Karpas-422 (cell line): ENCODE results near the gene TRPM3. TPM values are rescaled to one million over a fixed set of nuclear protein-coding genes. Genes with fewer than 3 reads are reported as not detected.

Source experiments
- DNase-seq: peaks from one replicate; pipeline ENCODE4 v3.0.0-alpha.2; 2015
- H2AFZ ChIP-seq: fragments of 200-600 bp; sonication (generic); 2 replicates; pipeline ENCODE4 v1.6.1; 2014; ENCODE audit warnings: antibody characterized with exemption, low read length, mixed read lengths
- H3K27ac ChIP-seq: fragments of 200-600 bp; sonication (generic); 2 replicates; pipeline ENCODE4 v1.5.1; 2014; ENCODE audit warnings: mild to moderate bottlenecking, low read length, moderate library complexity
- H3K27me3 ChIP-seq: fragments of 200-600 bp; sonication (generic); 2 replicates; pipeline ENCODE4 v1.6.1; 2014; ENCODE audit warnings: low read length, mixed read lengths
- H3K36me3 ChIP-seq: fragments of 200-600 bp; sonication (generic); 2 replicates; pipeline ENCODE4 v1.6.1; 2014; ENCODE audit warnings: low read length, mixed read lengths; ENCODE audit not compliant: insufficient read depth
- H3K4me1 ChIP-seq: fragments of 200-600 bp; sonication (generic); 2 replicates; pipeline ENCODE4 v1.6.1; 2014; ENCODE audit warnings: mild to moderate bottlenecking, low read length, mixed read lengths
- H3K4me2 ChIP-seq: fragments of 200-600 bp; sonication (generic); 2 replicates; pipeline ENCODE4 v1.6.1; 2014; ENCODE audit warnings: low read length, low read depth, mild to moderate bottlenecking; ENCODE audit not compliant: poor library complexity, severe bottlenecking
- H3K4me3 ChIP-seq: fragments of 200-600 bp; sonication (generic); 2 replicates; pipeline ENCODE4 v1.5.1; 2014; ENCODE audit warnings: mild to moderate bottlenecking, antibody characterized with exemption, low read length, mixed read lengths
- H3K79me2 ChIP-seq: fragments of 200-600 bp; sonication (generic); 2 replicates; pipeline ENCODE4 v1.6.1; 2014; ENCODE audit warnings: mild to moderate bottlenecking, low read length, mixed read lengths
- H3K9ac ChIP-seq: fragments of 200-600 bp; sonication (generic); 2 replicates; pipeline ENCODE4 v1.6.0; 2014; ENCODE audit warnings: low read length
- H3K9me2 ChIP-seq: fragments of 200-600 bp; sonication (generic), shearing (Covaris generic); replicated peaks from 2 replicates; pipeline ENCODE4 v1.6.0; 2014; ENCODE audit warnings: mild to moderate bottlenecking, low read length, moderate library complexity; ENCODE audit not compliant: insufficient read depth
- H3K9me3 ChIP-seq: fragments of 300-700, 200-600 bp; sonication (generic); 2 replicates; pipeline ENCODE4 v1.6.1; 2014; ENCODE audit warnings: low read length, mixed read lengths
- H4K20me1 ChIP-seq: fragments of 200-600 bp; sonication (generic); 2 replicates; pipeline ENCODE4 v1.6.1; 2014; ENCODE audit warnings: mild to moderate bottlenecking, antibody characterized with exemption, low read length, low read depth; ENCODE audit not compliant: insufficient read depth
- total RNA-seq: library from RNA; depleted of rRNA; stranded (reverse); fragments of >200 nt; shearing (Covaris generic); gene quantifications from 2 replicates; pipeline ENCODE4 v1.2.3, GENCODE V29; 2014; ENCODE audit warnings: low replicate concordance

Gene TRPM3
- total RNA-seq, 1 experiment from 2014 or later, result not detected

DNA sequence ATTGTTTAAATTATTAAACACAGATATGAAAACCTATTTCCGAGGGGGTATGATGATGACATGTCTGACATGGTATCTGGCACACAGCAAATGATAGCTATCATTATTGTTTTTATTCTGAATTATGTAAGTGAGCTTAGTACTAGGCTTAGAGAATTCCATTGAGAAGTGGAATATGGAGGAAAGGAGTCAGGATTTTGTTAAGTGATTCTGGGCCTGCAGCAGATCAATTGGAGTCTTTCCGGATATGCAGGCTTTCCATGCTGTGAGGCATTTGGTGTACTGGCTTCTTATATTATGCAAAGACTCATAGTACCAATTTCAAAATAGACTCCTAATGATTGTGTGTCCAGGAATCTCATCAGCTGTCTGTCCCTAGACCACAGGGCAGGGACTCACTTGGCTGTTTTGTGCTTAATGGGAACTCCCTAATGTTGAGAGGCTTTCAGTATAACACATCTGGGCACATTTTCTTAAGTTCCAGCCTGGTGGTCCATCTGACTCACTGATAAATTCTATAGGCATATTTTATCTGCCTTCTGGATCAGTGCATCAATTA, 527.0 kb downstream of the TRPM3 start:
- H2AFZ ChIP-seq, result no peak overlapping the region
- no peaks in the 10 kb centered on the region for H3K9me2 ChIP-seq
- no peaks in the 10 kb centered on the region for H3K36me3 ChIP-seq
- H3K27ac ChIP-seq, result no peak overlapping the region
- H3K4me1 ChIP-seq, result no peaks in the 10 kb centered on the region
- no peak for DNase-seq
- H3K79me2 ChIP-seq, result no peaks in the 10 kb centered on the region
- H4K20me1 ChIP-seq, result no peaks in the 10 kb centered on the region
- no peaks in the 10 kb centered on the region for H3K9me3 ChIP-seq
- no peak overlapping the region for H3K4me3 ChIP-seq
- H3K4me2 ChIP-seq, result no peak overlapping the region
- no peak overlapping the region for H3K9ac ChIP-seq
- H3K27me3 ChIP-seq, result no peaks in the 10 kb centered on the region

GRCh38 chr9:70593241-70593640, 528.2 kb downstream of the TRPM3 start:
- no peaks in the 10 kb centered on the region for H3K79me2 ChIP-seq
- H3K27ac ChIP-seq, result no peak overlapping the region
- H3K4me3 ChIP-seq, result no peak overlapping the region
- H3K4me2 ChIP-seq, result no peak overlapping the region
- H3K4me1 ChIP-seq, result no peaks in the 10 kb centered on the region
- no peaks in the 10 kb centered on the region for H3K9me2 ChIP-seq
- H2AFZ ChIP-seq, result no peak overlapping the region
- H3K27me3 ChIP-seq, result no peaks in the 10 kb centered on the region
- no peaks in the 10 kb centered on the region for H3K36me3 ChIP-seq
- no peaks in the 10 kb centered on the region for H3K9me3 ChIP-seq
- no peak for DNase-seq
- no peak overlapping the region for H3K9ac ChIP-seq
- H4K20me1 ChIP-seq, result no peaks in the 10 kb centered on the region

DNA sequence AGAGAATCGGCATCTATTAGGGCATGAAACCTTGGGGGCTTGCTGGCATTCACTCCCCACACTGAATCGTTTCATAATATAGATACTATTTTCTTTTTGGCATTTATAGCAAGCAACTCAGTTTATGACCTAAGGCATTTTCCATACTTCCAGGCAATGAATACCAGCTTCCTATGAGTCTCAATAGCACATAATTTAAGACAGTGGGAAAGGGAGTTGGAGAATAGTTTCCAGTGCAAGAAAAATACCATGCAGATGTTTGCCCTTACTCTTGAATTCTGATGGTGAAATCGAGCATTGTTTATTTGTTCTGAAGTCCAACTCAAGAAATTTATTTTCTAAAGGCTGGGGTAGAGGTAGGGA, 531.1 kb downstream of the TRPM3 start:
- no peak overlapping the region for H2AFZ ChIP-seq
- H3K4me3 ChIP-seq, result no peak overlapping the region
- H3K79me2 ChIP-seq, result no peaks in the 10 kb centered on the region
- DNase-seq, result no peak
- no peaks in the 10 kb centered on the region for H3K36me3 ChIP-seq
- no peak overlapping the region for H3K9ac ChIP-seq
- H3K9me3 ChIP-seq, result no peaks in the 10 kb centered on the region
- no peaks in the 10 kb centered on the region for H4K20me1 ChIP-seq
- no peaks in the 10 kb centered on the region for H3K4me1 ChIP-seq
- no peak overlapping the region for H3K4me2 ChIP-seq
- H3K9me2 ChIP-seq, result no peaks in the 10 kb centered on the region
- H3K27ac ChIP-seq, result no peak overlapping the region
- 0 out of 2 replicates have a peak, but pooled peaks cover 3% of the 10 kb centered on the region for H3K27me3 ChIP-seq

DNA sequence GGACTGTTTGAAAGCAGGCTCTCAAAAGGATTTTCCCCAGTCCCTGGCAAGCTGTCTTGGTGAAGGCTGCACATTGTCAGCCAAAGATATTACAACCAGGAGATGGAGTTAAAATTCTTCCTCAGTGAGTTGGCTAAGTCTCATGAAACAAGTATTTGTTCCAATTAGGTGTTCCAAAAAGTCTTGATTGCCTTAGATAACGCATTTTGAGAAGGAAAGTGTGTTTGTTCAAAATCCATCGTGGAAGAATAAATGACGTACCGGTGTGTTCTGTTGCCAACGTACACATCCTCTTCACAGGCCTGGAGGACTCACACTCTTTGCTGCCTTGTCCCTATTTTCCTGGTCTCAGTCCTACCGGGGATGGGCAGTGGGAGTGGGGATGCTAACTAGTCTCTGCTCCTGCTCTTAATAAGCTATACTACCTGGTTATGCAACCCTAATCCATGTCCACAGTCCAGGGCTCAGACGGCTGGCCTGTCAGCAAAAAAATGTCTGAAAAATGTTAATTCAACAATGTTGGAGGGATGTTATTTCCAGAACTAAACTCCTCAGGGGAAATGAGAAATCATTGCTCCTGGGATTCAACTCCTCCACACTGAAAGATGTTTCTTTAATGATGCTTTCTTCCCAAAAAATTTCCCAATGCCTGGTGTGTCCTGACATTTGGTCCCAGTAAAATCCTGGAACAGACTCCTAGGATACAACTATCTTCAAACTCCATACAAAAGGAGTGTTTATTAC, 531.7 kb downstream of the TRPM3 start:
- no peaks in the 10 kb centered on the region for H3K9me2 ChIP-seq
- no peak overlapping the region for H3K4me3 ChIP-seq
- DNase-seq, result no peak
- no peaks in the 10 kb centered on the region for H3K79me2 ChIP-seq
- H3K4me1 ChIP-seq, result no peaks in the 10 kb centered on the region
- no peak overlapping the region for H3K4me2 ChIP-seq
- H3K36me3 ChIP-seq, result no peaks in the 10 kb centered on the region
- H4K20me1 ChIP-seq, result no peaks in the 10 kb centered on the region
- no peak overlapping the region for H3K27ac ChIP-seq
- 0 out of 2 replicates have a peak, but pooled peaks cover 3% of the 10 kb centered on the region for H3K27me3 ChIP-seq
- no peak overlapping the region for H3K9ac ChIP-seq
- H2AFZ ChIP-seq, result no peak overlapping the region
- H3K9me3 ChIP-seq, result no peaks in the 10 kb centered on the region

GRCh38 chr9:70588999-70589398, 532.4 kb downstream of the TRPM3 start:
- 0 out of 2 replicates have a peak, but pooled peaks cover 3% of the 10 kb centered on the region for H3K27me3 ChIP-seq
- H3K4me3 ChIP-seq, result no peak overlapping the region
- H3K9me3 ChIP-seq, result no peaks in the 10 kb centered on the region
- H3K4me2 ChIP-seq, result no peak overlapping the region
- H3K4me1 ChIP-seq, result no peaks in the 10 kb centered on the region
- DNase-seq, result no peak
- H3K9me2 ChIP-seq, result no peaks in the 10 kb centered on the region
- no peak overlapping the region for H2AFZ ChIP-seq
- no peaks in the 10 kb centered on the region for H3K79me2 ChIP-seq
- no peak overlapping the region for H3K27ac ChIP-seq
- H3K36me3 ChIP-seq, result no peaks in the 10 kb centered on the region
- H3K9ac ChIP-seq, result no peak overlapping the region
- H4K20me1 ChIP-seq, result no peaks in the 10 kb centered on the region

DNA sequence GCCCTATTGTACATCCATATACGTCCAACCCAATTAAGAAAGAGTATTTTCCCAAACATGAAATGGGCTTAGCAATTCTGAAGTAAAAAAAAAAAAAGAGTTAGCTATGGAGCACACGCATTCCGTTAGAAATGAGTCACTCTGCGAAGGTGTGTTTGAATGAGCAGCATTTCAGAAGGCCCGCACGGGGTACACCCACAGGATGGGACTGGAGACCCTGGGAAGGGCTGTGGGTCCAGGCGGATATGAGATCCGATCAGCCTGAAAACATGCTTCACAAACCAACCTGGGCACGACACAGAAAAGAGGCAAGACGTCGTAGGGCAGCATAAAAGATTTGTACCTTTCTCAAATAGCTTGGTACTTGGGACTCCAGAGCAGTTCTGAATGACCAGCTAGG, 533.0 kb downstream of the TRPM3 start:
- no peaks in the 10 kb centered on the region for H3K79me2 ChIP-seq
- H3K9ac ChIP-seq, result no peak overlapping the region
- no peak for DNase-seq
- no peak overlapping the region for H3K4me2 ChIP-seq
- no peak overlapping the region for H2AFZ ChIP-seq
- H3K9me2 ChIP-seq, result no peaks in the 10 kb centered on the region
- no peaks in the 10 kb centered on the region for H4K20me1 ChIP-seq
- H3K36me3 ChIP-seq, result no peaks in the 10 kb centered on the region
- 0 out of 2 replicates have a peak, but pooled peaks cover 3% of the 10 kb centered on the region for H3K27me3 ChIP-seq
- no peak overlapping the region for H3K4me3 ChIP-seq
- H3K9me3 ChIP-seq, result no peaks in the 10 kb centered on the region
- H3K4me1 ChIP-seq, result no peaks in the 10 kb centered on the region
- H3K27ac ChIP-seq, result no peak overlapping the region

DNA sequence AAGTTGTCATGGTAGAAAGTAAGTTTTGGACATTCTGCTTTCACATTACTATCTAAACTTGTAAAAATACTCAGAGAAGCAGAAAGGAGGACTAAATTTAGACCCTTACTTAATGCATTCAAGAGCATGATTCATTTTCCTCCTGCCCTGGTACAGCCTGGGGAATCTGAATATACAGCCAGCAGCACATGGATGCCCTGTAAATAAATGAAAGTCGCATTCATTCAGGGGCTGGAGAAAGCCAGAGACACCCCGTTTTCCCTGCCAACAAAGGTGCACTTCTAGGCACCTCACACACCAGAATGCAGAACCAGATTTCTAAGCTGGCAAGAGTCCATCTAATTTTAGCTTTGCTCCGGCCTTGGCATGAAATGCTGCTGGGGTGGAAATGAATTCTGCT, 534.2 kb downstream of the TRPM3 start:
- Histone ChIP-seq H3K27me3 (0 out of 2 replicates have a peak, but pooled peaks cover 3% of the 10 kb centered on the region), H3K4me2 (no peak overlapping the region), H3K4me1 (no peaks in the 10 kb centered on the region), H3K27ac (no peak overlapping the region), H3K79me2 (no peaks in the 10 kb centered on the region), H3K9me2 (no peaks in the 10 kb centered on the region), H2AFZ (no peak overlapping the region), H3K4me3 (no peak overlapping the region), H3K36me3 (no peaks in the 10 kb centered on the region), H3K9ac (no peak overlapping the region), H3K9me3 (no peaks in the 10 kb centered on the region), H4K20me1 (no peaks in the 10 kb centered on the region)
- no peak for DNase-seq

- Histone ChIP-seq H3K9ac (no peak overlapping the region), H3K4me3 (no peak overlapping the region), H3K79me2 (no peaks in the 10 kb centered on the region), H3K36me3 (no peaks in the 10 kb centered on the region), H2AFZ (no peak overlapping the region), H3K27me3 (0 out of 2 replicates have a peak, but pooled peaks cover 3% of the 10 kb centered on the region), H4K20me1 (no peaks in the 10 kb centered on the region), H3K27ac (no peak overlapping the region), H3K4me2 (no peak overlapping the region), H3K9me2 (no peaks in the 10 kb centered on the region), H3K9me3 (no peaks in the 10 kb centered on the region), H3K4me1 (no peaks in the 10 kb centered on the region)
- DNase-seq, result no peak
These were observed 534.9 kb downstream of the TRPM3 start for GRCh38 chr9:70586476-70586875.
